Loucy (cell line): ENCODE data around the gene RFFL.

Experiments
- CTCF ChIP-seq: fragments of 200-600 bp; sonication (generic); conservative IDR thresholded peaks from 2 replicates; pipeline ENCODE4 v1.5.1; 2014; ENCODE audit warnings: mild to moderate bottlenecking, antibody characterized with exemption, low read length
- EZH2phosphoT487 ChIP-seq: fragments of 200-600 bp; IDR thresholded peaks from 2 replicates; pipeline ENCODE4 v1.6.1; 2018; ENCODE audit warnings: antibody characterized with exemption, mild to moderate bottlenecking, moderate library complexity, borderline replicate concordance

GRCh38 chr17:34996422-34997285, 66.9 kb downstream of the RFFL start:
- TF ChIP-seq CTCF: no peak
- TF ChIP-seq EZH2phosphoT487: no peak
